ENCODE data around the gene ARFGAP3.

DNA sequence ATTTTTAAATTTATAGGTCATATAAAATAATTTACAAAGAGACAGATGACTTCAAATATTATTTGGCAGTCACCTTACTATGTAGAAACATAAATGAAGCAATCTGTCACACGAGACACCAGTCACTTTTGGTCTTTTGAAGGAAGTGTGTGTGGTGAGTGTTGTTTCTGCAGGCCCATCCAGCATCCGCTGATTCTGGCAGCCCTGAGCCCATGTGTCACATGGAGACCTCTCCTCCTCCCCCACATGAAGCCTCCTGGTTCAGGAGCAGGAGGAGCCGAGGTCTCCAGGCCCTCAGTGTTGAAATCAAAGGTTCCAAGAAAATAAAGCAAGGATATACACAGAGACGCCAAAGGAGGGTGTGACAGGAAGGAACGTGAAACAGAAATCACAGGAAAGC, 60.1 kb downstream of the ARFGAP3 start:
- TF ChIP-seq, protein P1, sequence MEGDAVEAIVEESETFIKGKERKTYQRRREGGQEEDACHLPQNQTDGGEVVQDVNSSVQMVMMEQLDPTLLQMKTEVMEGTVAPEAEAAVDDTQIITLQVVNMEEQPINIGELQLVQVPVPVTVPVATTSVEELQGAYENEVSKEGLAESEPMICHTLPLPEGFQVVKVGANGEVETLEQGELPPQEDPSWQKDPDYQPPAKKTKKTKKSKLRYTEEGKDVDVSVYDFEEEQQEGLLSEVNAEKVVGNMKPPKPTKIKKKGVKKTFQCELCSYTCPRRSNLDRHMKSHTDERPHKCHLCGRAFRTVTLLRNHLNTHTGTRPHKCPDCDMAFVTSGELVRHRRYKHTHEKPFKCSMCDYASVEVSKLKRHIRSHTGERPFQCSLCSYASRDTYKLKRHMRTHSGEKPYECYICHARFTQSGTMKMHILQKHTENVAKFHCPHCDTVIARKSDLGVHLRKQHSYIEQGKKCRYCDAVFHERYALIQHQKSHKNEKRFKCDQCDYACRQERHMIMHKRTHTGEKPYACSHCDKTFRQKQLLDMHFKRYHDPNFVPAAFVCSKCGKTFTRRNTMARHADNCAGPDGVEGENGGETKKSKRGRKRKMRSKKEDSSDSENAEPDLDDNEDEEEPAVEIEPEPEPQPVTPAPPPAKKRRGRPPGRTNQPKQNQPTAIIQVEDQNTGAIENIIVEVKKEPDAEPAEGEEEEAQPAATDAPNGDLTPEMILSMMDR (IDR thresholded peaks at IDR 0.05): no peak
- no peak for TF ChIP-seq POLR2A (IDR thresholded peaks at IDR 0.05)

All from heart left ventricle (tissue), 13 donors.